Glutamatergic neuron (in vitro differentiated cells): Measurements from ENCODE around the gene KLK4. TPM values are rescaled to one million over a fixed set of nuclear protein-coding genes. Genes with fewer than 3 reads are reported as not detected.

ENCODE experiments used
- DNase-seq: peaks from one replicate; pipeline ENCODE4 v3.0.0; 2022
- H3K27ac Mint-ChIP-seq: one replicate; pipeline ENCODE4 v1.8.0; 2020; ENCODE audit warnings: mild to moderate bottlenecking, mixed read lengths, inconsistent platforms; ENCODE audit not compliant: unreplicated experiment
- H3K27me3 Mint-ChIP-seq: one replicate; pipeline ENCODE4 v1.8.0; 2020; ENCODE audit warnings: mild to moderate bottlenecking, moderate library complexity, mixed read lengths, inconsistent platforms; ENCODE audit not compliant: unreplicated experiment
- H3K36me3 Mint-ChIP-seq: one replicate; pipeline ENCODE4 v1.8.0; 2020; ENCODE audit warnings: mild to moderate bottlenecking, mixed read lengths, inconsistent platforms; ENCODE audit not compliant: unreplicated experiment
- H3K4me1 Mint-ChIP-seq: one replicate; pipeline ENCODE4 v1.8.0; 2020; ENCODE audit warnings: mild to moderate bottlenecking, low read depth, mixed read lengths, inconsistent platforms; ENCODE audit not compliant: unreplicated experiment
- H3K4me3 Mint-ChIP-seq: one replicate; pipeline ENCODE4 v1.8.0; 2020; ENCODE audit warnings: mild to moderate bottlenecking, mixed read lengths, inconsistent platforms; ENCODE audit not compliant: unreplicated experiment
- H3K9me3 Mint-ChIP-seq: one replicate; pipeline ENCODE4 v1.8.0; 2020; ENCODE audit warnings: mild to moderate bottlenecking, moderate library complexity, mixed read lengths, inconsistent platforms; ENCODE audit not compliant: unreplicated experiment
- CTCF ChIP-seq: fragments of 200-600 bp; sonication (generic); IDR thresholded peaks from one replicate; pipeline ENCODE4 v1.5.0; 2021; ENCODE audit not compliant: partially characterized antibody, unreplicated experiment
- total RNA-seq: library from RNA; stranded (reverse); fragmentation: NEBNext Ultra II Directional; extraction: Animal tissue kit (Norgen Biotek cat#: 25700); gene quantifications from one replicate; pipeline ENCODE4 v1.2.1, GENCODE V29; 2021; ENCODE audit not compliant: unreplicated experiment

The KLK4 gene
- total RNA-seq, 1 donor from 2014 or later = 0.66 TPM

GRCh38 chr19:50949861-50950260, 38.7 kb upstream of the KLK4 start:
- Mint-ChIP-seq H3K9me3 (peaks cover 4% of the 10 kb centered on the region), H3K36me3 (peaks cover 4% of the 10 kb centered on the region), H3K27ac (no peak overlapping the region), H3K4me1 (no peaks in the 10 kb centered on the region), H3K4me3 (no peak overlapping the region), H3K27me3 (peaks cover 8% of the 10 kb centered on the region)
- DNase-seq = no peak
- TF ChIP-seq CTCF = no peak

- no peak overlapping the region for H3K27ac Mint-ChIP-seq
- H3K4me1 Mint-ChIP-seq = no peaks in the 10 kb centered on the region
- no peaks in the 10 kb centered on the region for H3K36me3 Mint-ChIP-seq
- peaks cover 3% of the 10 kb centered on the region for H3K27me3 Mint-ChIP-seq
- peaks cover under 1% of the 10 kb centered on the region for H3K9me3 Mint-ChIP-seq
- no peak overlapping the region for H3K4me3 Mint-ChIP-seq
- TF ChIP-seq CTCF = no peak
- DNase-seq = no peak
Measured at GRCh38 chr19:50947123-50947522, 35.9 kb upstream of the KLK4 start.

- Mint-ChIP-seq H3K27ac (no peak overlapping the region), H3K27me3 (peaks cover 6% of the 10 kb centered on the region), H3K36me3 (no peaks in the 10 kb centered on the region), H3K4me1 (no peaks in the 10 kb centered on the region), H3K9me3 (peaks cover 3% of the 10 kb centered on the region), H3K4me3 (no peak overlapping the region)
- no peak for TF ChIP-seq CTCF
- no peak for DNase-seq
Measured at GRCh38 chr19:50944795-50945194, 33.6 kb upstream of the KLK4 start.

- TF ChIP-seq CTCF = no peak
- no peak overlapping the region for H3K27ac Mint-ChIP-seq
- no peaks in the 10 kb centered on the region for H3K4me1 Mint-ChIP-seq
- H3K36me3 Mint-ChIP-seq = no peaks in the 10 kb centered on the region
- H3K27me3 Mint-ChIP-seq = peaks cover 6% of the 10 kb centered on the region
- H3K9me3 Mint-ChIP-seq = peaks cover 3% of the 10 kb centered on the region
- no peak for DNase-seq
- H3K4me3 Mint-ChIP-seq = no peak overlapping the region
Measured at GRCh38 chr19:50943074-50943828, 32.1 kb upstream of the KLK4 start.

GRCh38 chr19:50939596-50939995, 28.4 kb upstream of the KLK4 start:
- DNase-seq = no peak
- H3K36me3 Mint-ChIP-seq = no peaks in the 10 kb centered on the region

More at GRCh38 chr19:50939596-50939995, 28.4 kb upstream of the KLK4 start:
- no peak overlapping the region for H3K27ac Mint-ChIP-seq
- H3K4me1 Mint-ChIP-seq = no peaks in the 10 kb centered on the region
- TF ChIP-seq CTCF = no peak
- H3K9me3 Mint-ChIP-seq = peaks cover 3% of the 10 kb centered on the region
- no peak overlapping the region for H3K4me3 Mint-ChIP-seq
- H3K27me3 Mint-ChIP-seq = peaks cover 5% of the 10 kb centered on the region
